Suprapubic skin (tissue), 4 donors: Measurements from ENCODE around the gene ELMO1.

ENCODE experiments used
- EP300 ChIP-seq: sonication (generic); formaldehyde crosslinking; IDR thresholded peaks from one replicate; pipeline ENCODE4 v1.6.1; 2017; ENCODE audit warnings: antibody characterized with exemption
- POLR2A ChIP-seq, 2 donors: fragments of 450-650 bp; IDR thresholded peaks; one replicate each; pipeline ENCODE4 v1.6.1; 2017; ENCODE audit warnings: antibody characterized with exemption in 2 of 2, mild to moderate bottlenecking in 2 of 2, moderate library complexity in 2 of 2
- POLR2AphosphoS5 ChIP-seq, 3 donors: sonication (generic); formaldehyde crosslinking; IDR thresholded peaks; one replicate each; pipeline ENCODE4 v1.6.1; 2017; ENCODE audit warnings: antibody characterized with exemption in 3 of 3
- TF ChIP-seq, protein P1 (sequence below), 2 donors: fragments of 200-600 bp in 1 of 2; fragments of 450-650 bp in 1 of 2; sonication (generic) in 1 of 2; IDR thresholded peaks; one replicate each; pipeline ENCODE4 v1.5.1; 2016 to 2019; ENCODE audit warnings: antibody characterized with exemption in 2 of 2, mild to moderate bottlenecking in 1 of 2, moderate library complexity in 1 of 2

DNA sequence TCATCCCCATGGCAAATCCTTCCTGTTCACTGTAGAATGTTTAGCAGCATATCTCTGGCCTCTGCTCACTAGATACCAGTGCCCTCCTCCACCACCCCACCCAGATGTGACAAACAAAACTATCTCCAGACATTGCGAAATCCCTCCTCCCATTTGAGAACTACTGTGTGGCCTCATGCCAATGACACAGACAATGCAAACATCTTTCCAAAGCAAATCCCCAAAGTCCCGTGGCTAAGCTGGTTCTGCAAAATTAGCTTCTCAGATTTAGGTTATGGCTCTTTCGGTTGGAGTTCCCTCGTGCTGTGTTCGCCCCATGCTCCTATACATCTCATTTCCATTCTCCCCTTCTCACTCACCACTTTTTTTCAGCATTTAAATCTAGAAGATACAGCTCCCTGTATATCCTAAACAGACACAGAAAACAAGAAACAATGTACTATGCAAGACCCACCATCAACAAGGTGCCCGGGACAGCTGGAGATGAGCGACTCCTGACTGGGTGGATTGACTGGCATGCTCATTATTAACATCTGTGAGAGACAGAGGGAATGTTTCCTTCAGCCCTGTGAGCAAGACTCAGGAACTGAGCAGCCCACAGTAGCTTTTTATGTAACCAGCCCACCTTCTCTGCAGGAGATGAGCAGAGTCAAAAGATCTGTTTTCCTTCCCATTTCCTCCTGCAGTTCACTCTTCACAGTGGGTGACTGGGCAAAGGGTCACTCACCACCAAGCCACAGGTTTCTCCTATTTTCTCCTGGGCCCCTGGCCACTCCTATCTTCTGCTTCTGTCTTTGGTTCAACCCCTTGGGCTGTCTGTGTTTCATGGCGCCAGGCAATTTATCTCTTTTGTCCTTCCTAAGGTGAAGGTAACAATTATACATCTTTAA is 498.7 kb downstream of the ELMO1 start:
- TF ChIP-seq, protein P1, sequence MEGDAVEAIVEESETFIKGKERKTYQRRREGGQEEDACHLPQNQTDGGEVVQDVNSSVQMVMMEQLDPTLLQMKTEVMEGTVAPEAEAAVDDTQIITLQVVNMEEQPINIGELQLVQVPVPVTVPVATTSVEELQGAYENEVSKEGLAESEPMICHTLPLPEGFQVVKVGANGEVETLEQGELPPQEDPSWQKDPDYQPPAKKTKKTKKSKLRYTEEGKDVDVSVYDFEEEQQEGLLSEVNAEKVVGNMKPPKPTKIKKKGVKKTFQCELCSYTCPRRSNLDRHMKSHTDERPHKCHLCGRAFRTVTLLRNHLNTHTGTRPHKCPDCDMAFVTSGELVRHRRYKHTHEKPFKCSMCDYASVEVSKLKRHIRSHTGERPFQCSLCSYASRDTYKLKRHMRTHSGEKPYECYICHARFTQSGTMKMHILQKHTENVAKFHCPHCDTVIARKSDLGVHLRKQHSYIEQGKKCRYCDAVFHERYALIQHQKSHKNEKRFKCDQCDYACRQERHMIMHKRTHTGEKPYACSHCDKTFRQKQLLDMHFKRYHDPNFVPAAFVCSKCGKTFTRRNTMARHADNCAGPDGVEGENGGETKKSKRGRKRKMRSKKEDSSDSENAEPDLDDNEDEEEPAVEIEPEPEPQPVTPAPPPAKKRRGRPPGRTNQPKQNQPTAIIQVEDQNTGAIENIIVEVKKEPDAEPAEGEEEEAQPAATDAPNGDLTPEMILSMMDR (IDR thresholded peaks at IDR 0.05): no peak
- TF ChIP-seq POLR2A (IDR thresholded peaks at IDR 0.05): no peak
- TF ChIP-seq EP300: no peak
- no peak for TF ChIP-seq POLR2AphosphoS5 (IDR thresholded peaks at IDR 0.05)
